Transverse colon (tissue), 3 donors: ENCODE data around the gene TOX2.

Source experiments
- CTCF ChIP-seq, 5 experiments: fragments of 200-600 bp in 3 of 5; fragments of 450-650 bp in 2 of 5; sonication (generic) in 3 of 5; IDR thresholded peaks; 1 replicate in 2 of 5; 2 replicates in 3 of 5; pipeline ENCODE4 v1.5.1; 2016 to 2017; ENCODE audit warnings: antibody characterized with exemption in 5 of 5, inconsistent platforms in 3 of 5, mild to moderate bottlenecking in 2 of 5, moderate library complexity in 1 of 5
- EP300 ChIP-seq: sonication (generic); formaldehyde crosslinking; IDR thresholded peaks from one replicate; pipeline ENCODE4 v1.6.1; 2017; ENCODE audit warnings: antibody characterized with exemption, low read depth

- TF ChIP-seq CTCF (IDR thresholded peaks at IDR 0.05): no peak
- no peak for TF ChIP-seq EP300
Observed at GRCh38 chr20:44083220-44083933, 168.7 kb downstream of the TOX2 start.
